Fibroblast of lung (primary cell): ENCODE measurements around the gene CRYBG1. TPM values are rescaled to one million over a fixed set of nuclear protein-coding genes. Genes with fewer than 3 reads are reported as not detected.

Experiments used
- DNase-seq, 2 donors: peaks; one replicate each; pipeline versions ENCODE4 v3.0.0 to v3.0.0-alpha.2; 2010; ENCODE audit warnings: low read depth in 2 of 2
- H2AFZ ChIP-seq: 2 replicates; pipeline ENCODE4 v1.5.1; 2012; ENCODE audit warnings: low read length, control low read depth, inconsistent platforms
- H3K27ac ChIP-seq: 2 replicates; pipeline ENCODE4 v1.5.1; 2011; ENCODE audit warnings: low read length, control low read depth; ENCODE audit not compliant: insufficient read depth
- H3K27me3 ChIP-seq: 2 replicates; pipeline ENCODE4 v1.5.1; 2011; ENCODE audit warnings: mild to moderate bottlenecking, low read length; ENCODE audit not compliant: control insufficient read depth, insufficient read depth
- H3K36me3 ChIP-seq: 2 replicates; pipeline ENCODE4 v1.5.1; 2011; ENCODE audit warnings: low read length; ENCODE audit not compliant: control insufficient read depth, insufficient read depth
- H3K4me1 ChIP-seq: 2 replicates; pipeline ENCODE4 v1.5.1; 2011; ENCODE audit warnings: low read length; ENCODE audit not compliant: control insufficient read depth, insufficient read depth; ENCODE audit errors: extremely low read depth
- H3K4me2 ChIP-seq: 2 replicates; pipeline ENCODE4 v1.5.1; 2011; ENCODE audit warnings: low read length, control low read depth; ENCODE audit not compliant: insufficient read depth; ENCODE audit errors: extremely low read depth
- H3K4me3 ChIP-seq, 4 experiments: fragments of 200-600 bp in 1 of 4; sonication (generic) in 1 of 4; replicated peaks in 1 of 4; 2 replicates each; pipeline ENCODE4 v1.5.1; 2011 to 2016; ENCODE audit warnings: low read length in 4 of 4, low read depth in 3 of 4, mild to moderate bottlenecking in 3 of 4, control low read depth in 2 of 4, inconsistent platforms in 1 of 4, mixed read lengths in 1 of 4; ENCODE audit not compliant: insufficient read depth in 1 of 4; ENCODE audit errors: control extremely low read depth in 1 of 4
- H3K79me2 ChIP-seq: 2 replicates; pipeline ENCODE4 v1.5.1; 2012; ENCODE audit warnings: mild to moderate bottlenecking, low read length, inconsistent platforms; ENCODE audit not compliant: control insufficient read depth, insufficient read depth
- H3K9ac ChIP-seq: 2 replicates; pipeline ENCODE4 v1.5.1; 2011; ENCODE audit warnings: mild to moderate bottlenecking, low read length, control low read depth; ENCODE audit not compliant: insufficient read depth
- H3K9me3 ChIP-seq: 2 replicates; pipeline ENCODE4 v1.5.1; 2012; ENCODE audit warnings: low read depth, low read length; ENCODE audit not compliant: control insufficient read depth, insufficient read depth
- H4K20me1 ChIP-seq: 2 replicates; pipeline ENCODE4 v1.5.1; 2011; ENCODE audit warnings: low read length; ENCODE audit not compliant: control insufficient read depth, insufficient read depth; ENCODE audit errors: extremely low read depth
- CTCF ChIP-seq, 2 donors: IDR thresholded peaks in 1 of 2; conservative IDR thresholded peaks in 1 of 2; 1 replicate in 1 of 2; 2 replicates in 1 of 2; pipeline ENCODE4 v1.5.1; 2011 to 2012; ENCODE audit warnings: low read length in 2 of 2, control low read depth in 1 of 2, inconsistent platforms in 1 of 2, low read depth in 1 of 2, mild to moderate bottlenecking in 1 of 2
- EZH2 ChIP-seq: IDR thresholded peaks from 2 replicates; pipeline ENCODE4 v1.5.1; 2012; ENCODE audit warnings: low read length, control low read depth, mild to moderate bottlenecking; ENCODE audit errors: missing control alignments
- polyA plus RNA-seq, 2 donors: library from polyadenylated mRNA; depleted of rRNA in 1 of 2; stranded (reverse) in 1 of 2; unstranded in 1 of 2; fragments of >200 nt; gene quantifications; 2 replicates each; pipeline ENCODE4 v1.2.1, GENCODE V29; 2011 to 2012; ENCODE audit warnings: missing spikeins in 1 of 2
- total RNA-seq: library from RNA; depleted of rRNA; stranded (reverse); fragments of >200 nt; gene quantifications from 2 replicates; pipeline ENCODE4 v1.2.1, GENCODE V29; 2014

Gene CRYBG1
- total and polyA plus RNA-seq, 2 donors (not counting 1 experiment from before 2014, with no cell fraction given), result 4.3 to 10.1 TPM

- Histone ChIP-seq H3K36me3 (no peaks in the 10 kb centered on the region), H3K4me2 (no peak overlapping the region), H3K4me3 (no peak overlapping the region), H3K27ac (no peak overlapping the region), H4K20me1 (no peaks in the 10 kb centered on the region), H3K9ac (no peak overlapping the region), H3K27me3 (peaks cover 10% of the 10 kb centered on the region), H3K9me3 (no peaks in the 10 kb centered on the region), H3K79me2 (no peaks in the 10 kb centered on the region), H3K4me1 (no peaks in the 10 kb centered on the region), H2AFZ (no peak overlapping the region)
- peak; percentile 34 to 54 for DNase-seq
- TF ChIP-seq CTCF (conservative IDR thresholded peaks at IDR 0.05 in 1 of 2, IDR thresholded peaks at IDR 0.05 in 1 of 2; ENCODE audit: low read depth in 1 of 2, low read length in 2 of 2) (peak; percentile 46 to 66), EZH2 (no peak)
Observed at GRCh38 chr6:106334646-106335448, 25.7 kb upstream of the CRYBG1 start.

- H3K4me2 ChIP-seq, result no peak overlapping the region
- peak overlapping the region; percentile 29 for H2AFZ ChIP-seq
- no peak overlapping the region for H3K27ac ChIP-seq
- no peak overlapping the region for H3K9ac ChIP-seq
- peak; percentile 67 to 70 for DNase-seq
- no peaks in the 10 kb centered on the region for H4K20me1 ChIP-seq
- no peaks in the 10 kb centered on the region for H3K36me3 ChIP-seq
- peaks cover 6% of the 10 kb centered on the region for H3K27me3 ChIP-seq
- no peaks in the 10 kb centered on the region for H3K79me2 ChIP-seq
- H3K4me3 ChIP-seq, result no peak overlapping the region
- H3K9me3 ChIP-seq, result no peaks in the 10 kb centered on the region
- TF ChIP-seq EZH2, result no peak
- TF ChIP-seq CTCF (conservative IDR thresholded peaks at IDR 0.05 in 1 of 2, IDR thresholded peaks at IDR 0.05 in 1 of 2; ENCODE audit: low read depth in 1 of 2, low read length in 2 of 2), result peak; percentile 85 to 94
- no peaks in the 10 kb centered on the region for H3K4me1 ChIP-seq
Observed at GRCh38 chr6:106339334-106340029, 21.0 kb upstream of the CRYBG1 start.

GRCh38 chr6:106347219-106347618, 13.3 kb upstream of the CRYBG1 start:
- H3K9me3 ChIP-seq, result no peaks in the 10 kb centered on the region
- no peaks in the 10 kb centered on the region for H3K4me1 ChIP-seq
- H4K20me1 ChIP-seq, result no peaks in the 10 kb centered on the region
- no peak overlapping the region for H3K4me2 ChIP-seq
- DNase-seq, result no peak
- H2AFZ ChIP-seq, result no peak overlapping the region
- H3K4me3 ChIP-seq, result no peak overlapping the region
- no peaks in the 10 kb centered on the region for H3K36me3 ChIP-seq
- no peak overlapping the region for H3K27ac ChIP-seq
- H3K9ac ChIP-seq, result no peak overlapping the region
- TF ChIP-seq CTCF (conservative IDR thresholded peaks at IDR 0.05 in 1 of 2, IDR thresholded peaks at IDR 0.05 in 1 of 2; ENCODE audit: low read depth in 1 of 2, low read length in 2 of 2) (no peak), EZH2 (no peak)
- no peaks in the 10 kb centered on the region for H3K27me3 ChIP-seq
- no peaks in the 10 kb centered on the region for H3K79me2 ChIP-seq
